Hypothalamus (tissue), 51 donors: ENCODE data around the gene INSIG2.

Experiments used
- DNase-seq, 51 donors: peaks; one replicate each; lab custom pipeline; 2025; lab: John Stamatoyannopoulos, UW

INSIG2 gene

DNA sequence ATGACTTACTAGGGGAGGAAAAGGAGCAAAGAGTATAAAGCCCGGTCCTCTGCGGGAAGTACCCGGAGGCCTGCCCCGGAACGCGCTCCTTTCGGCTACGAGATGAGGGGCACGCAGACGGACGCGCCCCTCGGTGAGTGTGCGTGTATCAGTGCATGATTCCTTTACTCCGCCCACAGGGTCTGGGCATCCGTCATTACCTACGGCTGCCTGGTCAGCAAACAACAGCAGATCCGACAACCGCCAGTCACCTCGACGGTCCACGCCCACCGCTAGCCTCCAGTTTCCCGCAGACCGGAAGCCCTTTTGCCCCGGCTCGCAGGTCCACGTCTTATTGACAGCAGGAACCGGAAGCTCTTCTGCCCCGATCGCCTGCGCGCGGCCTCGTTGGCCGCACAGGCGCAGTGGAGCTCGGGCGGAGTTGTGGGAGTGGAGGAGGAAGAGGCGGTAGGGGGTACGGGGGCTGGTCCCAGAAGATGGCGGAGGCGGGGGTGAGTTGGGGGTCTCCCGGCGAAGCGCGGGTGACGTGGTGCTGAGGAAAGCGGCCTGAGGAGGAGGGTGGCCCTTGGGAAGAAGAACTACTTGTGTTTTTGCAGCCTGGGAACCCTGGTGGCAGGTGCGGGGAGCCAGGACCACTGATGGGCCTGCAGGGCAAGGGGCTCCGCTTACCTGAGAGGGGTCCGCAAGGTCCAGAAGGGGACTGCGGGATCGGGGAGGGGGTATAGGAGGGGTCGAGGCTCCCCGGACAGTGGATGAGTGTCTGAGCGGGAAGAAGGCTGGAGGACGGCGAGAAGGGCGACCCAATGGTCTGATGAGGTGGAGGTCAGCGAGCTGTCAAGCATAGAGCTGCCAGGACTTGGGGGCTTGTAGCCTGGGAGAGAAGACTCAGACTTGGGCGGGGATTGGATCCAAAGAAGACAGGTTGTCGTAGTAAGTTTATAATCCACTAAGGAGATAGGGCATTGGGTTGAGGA is at the start of gene INSIG2:
TSS of gene INSIG2 (plus strand) at position 421 of the 974 bp plus-strand sequence. CDS start 8,086 bp downstream, outside the sequence.
- peak; percentile 57 to 96 (median 89) for DNase-seq

DNA sequence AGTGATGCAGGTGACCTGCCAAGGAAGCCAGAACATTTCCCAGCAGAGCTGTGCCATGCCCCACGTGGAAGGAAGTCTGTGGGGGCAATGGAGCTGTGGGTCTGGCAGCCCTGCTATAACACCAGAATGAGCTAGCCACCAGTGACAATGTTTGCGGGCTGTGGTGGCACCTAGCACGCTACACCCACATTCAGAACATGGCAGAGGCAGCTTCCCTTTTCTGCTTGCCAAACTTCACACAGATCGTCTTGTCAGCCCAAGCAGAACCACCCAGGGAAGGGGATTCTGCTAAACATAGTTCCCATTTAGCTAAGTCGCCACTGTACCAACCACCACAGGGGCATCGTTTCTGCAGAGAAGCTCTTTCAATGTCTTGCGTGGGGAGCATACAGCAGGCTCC is 47.4 kb upstream of the INSIG2 start:
- no peak for DNase-seq

DNA sequence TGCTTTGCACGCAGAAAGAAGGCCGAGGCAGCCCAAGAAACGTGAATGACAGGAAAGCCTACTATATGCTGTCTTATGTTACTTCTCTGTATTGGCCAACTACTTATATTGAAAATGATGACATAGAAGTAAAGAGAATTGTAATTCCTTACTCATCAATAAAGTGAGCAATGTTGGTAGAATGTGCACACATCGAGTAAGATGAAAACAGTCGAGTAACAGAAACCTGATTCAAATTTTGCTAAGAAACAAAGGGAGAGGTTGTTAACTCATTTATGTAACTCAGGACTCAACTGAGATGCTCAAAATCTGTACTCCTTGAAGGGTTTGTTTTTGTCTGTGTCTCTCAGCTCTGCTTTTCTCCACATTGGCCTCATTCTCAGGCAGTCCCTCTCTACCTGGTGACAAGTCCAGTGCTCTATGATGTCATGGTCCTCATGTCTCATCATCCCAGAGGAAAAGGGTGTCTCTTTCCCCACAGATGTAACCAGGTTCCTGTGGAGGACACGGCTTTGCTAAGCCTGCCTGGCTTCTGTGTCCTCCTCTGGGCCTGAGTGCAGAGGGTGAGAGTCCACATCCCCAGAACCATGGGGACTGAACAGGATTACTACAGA is 44.1 kb upstream of the INSIG2 start:
- no peak for DNase-seq

DNA sequence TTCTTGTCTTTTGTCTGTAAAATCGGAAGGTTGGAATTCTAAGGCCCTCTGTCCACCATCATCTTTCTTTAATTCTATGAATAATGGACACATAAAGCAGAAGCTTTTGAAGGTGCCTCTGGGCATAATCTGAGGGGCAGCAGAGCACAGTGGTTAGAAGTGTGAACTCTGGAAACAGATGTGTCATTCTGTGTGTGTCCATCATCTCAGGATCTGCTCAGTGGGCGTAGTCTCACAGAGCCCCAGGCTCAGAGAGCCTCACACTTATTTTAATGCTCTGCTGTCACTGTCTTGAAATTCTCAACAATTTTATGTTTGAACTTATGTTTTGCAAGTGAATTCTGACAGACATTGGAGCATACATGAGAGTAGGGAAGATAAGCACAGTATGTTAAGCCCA is 43.4 kb upstream of the INSIG2 start:
- no peak for DNase-seq

DNA sequence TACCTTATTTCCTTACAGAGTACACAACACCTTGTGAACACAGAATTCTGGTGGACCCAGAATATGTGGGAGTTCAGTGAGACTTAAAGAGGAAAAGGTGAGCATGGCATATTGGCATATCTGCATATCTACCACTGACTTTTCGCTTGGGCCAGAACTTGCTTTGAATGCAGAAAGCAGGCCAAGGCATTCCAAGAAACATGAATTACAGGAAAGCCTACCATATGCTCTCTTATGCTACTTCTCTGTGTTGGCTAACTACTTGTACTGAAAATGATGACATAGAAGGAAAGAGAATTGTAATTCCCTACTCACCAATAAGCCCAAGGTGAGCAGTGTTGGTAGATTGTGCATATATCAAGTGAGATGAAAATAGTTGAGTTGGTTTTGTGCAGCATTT is 43.0 kb upstream of the INSIG2 start:
- no peak for DNase-seq

DNA sequence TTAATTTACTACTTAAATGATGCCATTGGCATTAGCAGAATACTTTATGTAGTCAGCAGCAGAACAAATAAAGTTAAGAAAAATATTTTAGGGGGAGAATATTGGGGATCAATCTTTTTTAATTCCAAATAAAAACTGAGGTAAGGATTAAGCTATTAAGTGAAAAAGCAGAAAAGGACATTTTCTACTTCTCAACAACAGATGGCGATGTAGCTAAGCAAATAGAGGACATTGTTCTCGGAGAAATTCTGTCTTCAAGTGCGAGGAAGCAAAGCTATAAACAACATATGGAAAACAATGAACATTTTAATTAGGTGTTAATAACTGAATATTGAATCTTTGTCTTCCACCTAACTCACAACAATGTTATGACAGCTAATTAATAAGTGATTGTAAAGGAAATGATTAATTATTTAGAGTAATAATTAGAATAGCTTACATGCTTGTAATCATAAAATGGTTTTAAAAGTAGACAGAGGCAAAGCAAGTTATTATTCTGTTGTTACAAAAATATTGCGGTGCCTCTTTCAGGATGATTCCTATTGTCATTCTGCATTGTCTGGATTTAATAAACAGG is 41.5 kb upstream of the INSIG2 start:
- peak in 1 of 51 donors; percentile 16 for DNase-seq

DNA sequence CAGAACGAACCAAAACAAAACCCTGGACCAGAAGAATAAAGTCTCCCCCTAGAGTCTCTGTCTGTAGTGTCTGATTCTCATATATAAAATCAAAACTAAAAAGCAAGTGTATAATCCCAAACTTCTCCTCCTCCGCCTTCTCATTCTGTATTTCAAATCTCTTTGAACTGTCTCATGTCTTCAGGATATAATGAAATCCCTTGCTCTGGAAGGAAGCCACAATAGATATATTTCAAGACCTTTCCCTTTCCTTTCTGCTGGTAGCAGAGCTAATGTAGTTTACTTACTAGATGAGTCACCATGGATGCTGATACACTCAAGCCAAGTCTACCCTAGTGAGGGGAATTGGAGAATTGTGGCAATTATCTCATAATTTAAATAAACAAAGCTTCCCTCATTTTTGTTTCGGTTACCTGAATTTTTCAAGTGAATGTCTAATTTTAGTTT is 40.9 kb upstream of the INSIG2 start:
- no peak for DNase-seq

DNA sequence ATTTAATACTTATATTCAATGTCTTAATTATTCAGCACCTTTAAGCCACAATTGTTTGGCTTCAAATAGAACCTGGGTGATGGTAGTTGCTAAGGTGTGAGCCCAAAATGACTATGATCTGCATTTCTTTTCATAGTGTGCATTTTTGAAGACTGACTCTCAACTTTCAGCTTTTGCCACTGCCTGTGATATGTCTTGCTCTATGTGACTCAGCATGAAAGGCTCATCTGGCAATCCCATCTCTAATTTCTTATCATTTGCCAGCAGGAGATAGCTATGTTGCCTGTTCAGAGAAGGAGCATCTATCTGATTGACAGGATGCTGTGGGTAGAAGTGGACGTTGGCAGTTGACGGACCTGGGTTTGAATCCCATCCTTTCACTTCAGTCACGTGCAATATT is 39.9 kb upstream of the INSIG2 start:
- no peak for DNase-seq

DNA sequence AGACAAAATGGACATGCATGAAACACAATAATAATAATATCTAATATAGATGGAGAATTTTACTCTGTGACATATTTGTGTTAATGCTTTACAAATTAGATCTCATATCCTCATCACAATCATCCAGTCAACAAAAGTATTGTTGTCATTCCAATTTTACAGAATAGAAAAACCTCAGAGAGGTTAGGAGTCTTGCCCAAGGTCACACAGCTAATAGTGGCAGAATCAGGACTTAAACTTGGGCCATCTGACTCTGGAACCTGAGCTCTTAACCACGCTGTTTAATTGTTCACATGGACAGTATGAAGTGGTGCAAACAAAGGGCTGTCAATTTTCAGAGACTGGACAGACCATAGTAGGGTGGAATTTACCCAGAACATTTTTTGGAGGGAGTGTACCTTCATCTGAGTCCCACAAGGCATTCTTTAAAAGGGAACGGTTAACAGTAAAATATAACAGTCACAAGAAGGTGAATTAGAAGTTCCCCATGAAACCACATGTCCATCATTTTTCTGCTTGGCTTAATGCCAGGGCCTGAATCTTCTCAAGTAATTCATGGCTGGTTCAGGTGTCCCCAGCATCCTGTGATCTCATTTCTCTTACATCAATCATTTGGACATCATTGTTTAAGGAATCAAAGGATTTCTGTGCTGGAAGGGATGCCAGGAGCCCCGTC is 39.0 kb upstream of the INSIG2 start:
- DNase-seq: no peak

DNA sequence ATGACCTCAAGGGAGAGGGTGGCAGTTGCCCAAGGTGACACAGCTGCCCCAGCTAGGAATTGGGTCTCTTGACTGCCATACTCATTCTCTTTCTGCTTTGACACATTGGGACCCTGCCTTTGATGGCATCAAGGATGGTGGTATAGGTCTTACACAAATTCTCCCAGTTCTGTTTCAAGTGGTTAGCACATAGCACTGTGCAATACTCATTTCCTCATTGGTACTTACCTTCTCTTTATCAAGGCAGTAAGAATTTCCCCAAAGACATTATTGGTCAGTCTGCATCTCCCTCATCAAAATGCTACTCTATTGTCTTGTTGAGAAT is 38.5 kb upstream of the INSIG2 start:
- no peak for DNase-seq

DNA sequence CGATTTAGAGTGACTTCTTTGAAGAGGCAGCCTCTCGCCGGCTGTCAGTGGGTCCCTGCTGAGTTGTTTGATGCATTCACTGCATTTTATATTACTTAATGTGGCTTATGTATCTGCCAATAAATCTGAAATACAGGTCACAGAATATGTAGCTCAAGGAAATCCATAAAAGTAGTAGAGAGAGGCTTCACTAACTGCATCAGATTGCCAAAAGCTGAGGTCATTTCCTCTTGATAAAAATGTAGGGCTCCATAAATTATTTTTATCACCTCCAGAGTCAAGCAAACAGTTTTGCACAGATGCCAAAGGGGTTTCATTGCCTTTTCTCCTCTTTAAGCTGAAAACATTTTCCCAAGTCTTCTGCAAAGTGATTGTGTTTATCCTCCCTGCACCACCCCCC is 37.9 kb upstream of the INSIG2 start:
- DNase-seq: no peak

DNA sequence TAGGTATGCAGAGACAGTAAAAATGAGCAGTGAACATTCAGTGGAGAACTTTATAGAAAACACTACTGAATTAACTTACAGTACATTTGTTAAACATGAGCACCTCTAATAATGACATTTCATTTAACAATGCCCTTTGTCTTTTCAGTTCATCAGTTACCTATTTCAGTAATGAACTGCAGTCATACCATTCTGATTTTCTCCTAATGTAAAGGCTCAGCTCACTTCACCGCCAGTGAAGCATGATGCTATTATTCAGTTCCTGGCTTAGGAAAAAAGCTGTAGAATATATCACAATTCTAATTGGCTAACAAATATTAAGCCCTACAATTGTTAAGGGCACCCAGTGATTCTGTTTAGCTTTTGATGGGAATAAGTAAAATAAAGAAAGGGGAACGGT is 37.3 kb upstream of the INSIG2 start:
- no peak for DNase-seq

DNA sequence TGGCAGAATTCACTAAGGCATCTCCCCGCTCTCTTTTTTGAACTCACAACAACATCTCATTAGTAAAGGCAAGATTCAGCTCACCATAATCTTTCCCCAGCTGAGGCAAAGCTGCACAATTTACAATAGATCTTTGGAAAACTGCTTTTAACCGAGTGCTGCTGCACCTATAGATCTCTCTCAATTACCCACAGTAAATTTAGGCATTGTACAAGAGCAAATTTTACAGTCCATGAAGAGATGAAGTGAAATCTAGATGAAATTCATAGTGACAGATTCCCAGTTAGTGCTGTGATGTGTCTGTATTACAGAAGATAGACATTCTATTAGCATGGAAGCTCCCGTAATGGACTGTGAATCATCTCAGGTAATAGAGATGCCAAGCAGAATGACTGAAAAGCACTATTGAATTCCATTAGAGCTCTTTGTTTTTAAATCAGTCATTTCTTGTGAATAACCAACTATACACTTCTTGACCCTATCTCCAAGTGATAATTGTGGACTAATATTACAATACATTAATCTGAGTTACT is 36.4 kb upstream of the INSIG2 start:
- no peak for DNase-seq

DNA sequence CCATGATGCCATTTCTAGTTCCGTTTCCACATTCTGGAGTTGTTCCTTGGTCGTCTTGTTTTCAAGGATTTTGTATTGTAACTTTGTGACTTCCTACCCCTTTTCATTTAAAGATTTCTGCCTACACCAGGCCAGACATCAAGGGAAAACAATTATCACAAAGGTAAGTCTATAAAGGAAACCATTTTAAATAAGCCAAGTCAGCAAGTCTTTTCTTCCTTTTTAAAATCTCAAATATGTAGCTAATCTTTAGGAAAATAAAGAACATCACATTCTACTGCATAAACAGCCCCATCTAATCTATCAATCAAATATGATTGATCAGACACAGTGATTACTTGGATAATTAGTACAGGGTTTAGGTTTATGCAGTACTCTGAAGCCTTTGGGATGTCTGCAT is 35.8 kb upstream of the INSIG2 start:
- no peak for DNase-seq

DNA sequence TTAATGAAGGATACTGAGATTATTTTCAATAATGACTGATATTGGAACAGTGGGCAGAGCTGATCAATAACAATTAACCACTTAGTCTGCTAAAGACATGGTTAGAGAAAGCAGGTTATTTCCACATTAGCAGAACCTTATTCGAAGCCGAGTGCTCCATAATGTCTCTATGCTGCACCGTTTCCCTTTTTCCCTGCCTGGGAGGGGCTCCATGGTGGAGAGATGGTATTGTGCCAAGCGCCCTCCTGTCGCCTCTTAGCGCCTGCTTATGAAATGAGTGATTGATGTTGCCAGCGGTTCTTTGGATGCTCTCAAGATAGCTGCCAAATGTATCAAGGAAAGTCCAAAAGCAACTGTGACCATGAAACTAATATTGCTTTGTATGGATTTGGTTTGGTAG is 34.6 kb upstream of the INSIG2 start:
- no peak for DNase-seq

DNA sequence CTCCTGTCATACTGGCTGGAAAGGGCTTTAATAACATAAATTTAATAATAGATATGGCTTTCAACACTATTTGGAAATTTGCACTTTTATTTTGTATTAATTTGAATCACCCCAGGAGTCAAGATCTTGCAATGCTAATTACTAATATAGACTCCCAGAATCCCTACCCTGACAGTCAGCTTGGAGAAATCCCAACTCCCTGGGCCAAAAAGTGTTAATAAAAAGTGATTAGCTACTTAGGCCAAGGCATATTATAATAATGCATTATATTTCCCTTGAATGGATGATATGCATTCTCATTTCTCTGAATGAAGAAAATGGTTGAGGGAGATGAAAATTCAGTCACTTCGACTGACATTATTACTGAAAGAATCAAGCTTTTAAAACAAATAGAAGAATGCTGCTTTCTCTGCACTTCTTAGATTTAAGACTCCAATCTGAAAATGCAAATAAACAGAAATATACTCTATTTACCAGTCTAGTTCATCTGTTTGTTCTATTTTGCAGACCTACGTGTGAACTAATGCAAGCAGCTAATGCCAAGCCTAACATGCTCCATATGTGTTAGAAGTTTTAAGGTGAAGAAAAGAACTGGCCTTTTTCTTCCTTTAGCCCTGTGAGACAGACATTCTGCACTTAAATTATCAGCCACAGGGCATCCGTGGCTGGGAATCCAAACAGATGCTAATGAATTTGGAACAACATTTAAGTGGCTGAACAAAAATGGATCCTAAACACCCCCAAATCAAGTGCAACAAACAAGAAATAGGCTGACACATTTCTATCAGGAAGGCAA is 33.9 kb upstream of the INSIG2 start:
- no peak for DNase-seq

DNA sequence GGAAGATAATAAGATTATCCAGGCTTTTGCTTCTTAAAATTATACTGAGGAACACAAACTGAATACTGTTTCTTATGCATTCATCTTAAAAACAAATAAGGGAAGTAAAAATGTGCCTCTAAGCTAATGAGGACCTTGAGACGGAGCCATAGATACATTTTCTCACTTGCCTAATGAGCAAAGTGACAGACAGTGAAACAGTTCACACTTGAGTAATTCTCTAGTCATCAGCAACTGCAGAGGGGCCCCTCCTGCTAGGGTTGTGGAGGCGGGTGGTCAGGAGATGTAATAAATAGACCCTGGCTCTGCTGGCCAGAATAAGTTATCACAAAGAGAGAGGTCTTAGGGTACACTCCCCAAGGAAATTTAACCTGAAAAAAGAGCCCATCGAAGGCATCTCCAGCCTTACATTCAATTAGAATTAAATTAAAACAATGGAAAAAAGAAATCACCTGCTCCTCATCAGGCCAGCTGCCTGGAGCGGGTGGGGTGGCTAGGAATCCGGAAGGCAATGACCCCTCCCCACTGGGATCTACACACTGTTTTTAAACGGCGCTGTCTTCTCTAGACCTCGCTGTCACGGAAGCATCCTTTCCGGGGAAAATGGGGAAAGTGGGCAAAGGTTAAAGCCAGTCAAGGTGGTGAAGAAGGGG is 32.6 kb upstream of the INSIG2 start:
- no peak for DNase-seq

DNA sequence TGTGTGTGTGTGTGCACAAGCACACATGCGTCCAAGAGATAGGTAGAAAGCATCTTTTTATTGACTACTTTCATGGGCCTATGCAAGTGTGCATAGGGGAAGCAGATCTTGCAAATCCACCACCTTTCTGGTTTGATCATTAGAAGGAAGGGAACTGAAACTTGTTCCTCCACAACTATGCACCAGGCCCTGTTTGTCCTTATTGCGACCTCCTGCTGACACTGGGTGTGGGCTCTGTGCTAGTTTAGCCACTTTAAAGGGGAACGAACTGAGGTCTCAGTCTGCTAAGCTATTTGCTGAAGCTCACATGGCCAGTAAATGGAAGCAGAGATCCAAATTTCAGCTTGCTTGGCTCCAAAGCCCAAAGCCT is 32.1 kb upstream of the INSIG2 start:
- peak in 9 of 51 donors; percentile 1 to 16 (median 4) for DNase-seq

DNA sequence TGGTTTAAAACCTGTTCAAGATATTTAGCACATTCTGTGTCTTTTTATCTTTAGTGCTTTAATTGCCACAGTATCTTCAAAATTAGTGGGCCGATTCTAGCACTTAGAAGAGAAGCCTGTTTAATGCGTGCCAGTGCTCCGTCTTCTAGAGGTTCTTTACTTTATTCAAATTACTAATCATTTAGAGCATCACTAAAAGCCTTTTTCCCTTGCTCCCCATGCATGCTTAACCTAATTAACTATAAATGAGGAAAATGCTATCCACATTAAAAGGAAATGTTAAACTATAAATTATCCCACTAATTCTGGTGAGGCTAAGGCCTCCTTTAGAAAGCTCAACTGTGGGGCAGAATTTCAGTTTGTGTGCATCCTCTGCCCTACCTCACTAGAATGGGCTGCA is 31.5 kb upstream of the INSIG2 start:
- no peak for DNase-seq

DNA sequence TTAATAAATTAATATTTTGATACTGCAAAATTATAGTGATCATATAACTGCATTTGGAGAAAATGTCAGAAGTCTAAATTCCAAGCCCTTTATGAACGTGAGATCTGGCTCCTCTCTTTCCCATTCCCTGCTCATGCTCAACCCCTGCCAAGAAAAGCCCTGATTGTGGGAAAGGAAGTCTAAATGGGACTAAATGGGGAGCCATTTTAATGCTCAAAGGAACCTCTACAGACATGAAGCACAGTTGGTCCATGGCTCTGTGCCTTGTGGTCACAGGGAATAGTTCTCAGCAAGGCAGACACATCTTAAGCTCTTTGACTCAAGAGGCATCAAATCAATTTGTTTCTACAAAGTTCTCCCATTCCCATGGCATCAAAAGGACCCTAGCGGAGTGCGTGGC is 29.3 kb upstream of the INSIG2 start:
- no peak for DNase-seq
